Glutamatergic neuron (in vitro differentiated cells): ENCODE data around the gene DPY19L3. TPM values are rescaled to one million over a fixed set of nuclear protein-coding genes. Genes with fewer than 3 reads are reported as not detected.
"Not testable (repeated sequence)": the region's sequence is repeated elsewhere in the genome, so short reads cannot be mapped to it uniquely, and the experiment has no call there.

ENCODE experiments used
- DNase-seq: peaks from one replicate; pipeline ENCODE4 v3.0.0; 2022
- H3K27ac Mint-ChIP-seq: one replicate; pipeline ENCODE4 v1.8.0; 2020; ENCODE audit warnings: mild to moderate bottlenecking, mixed read lengths, inconsistent platforms; ENCODE audit not compliant: unreplicated experiment
- H3K27me3 Mint-ChIP-seq: one replicate; pipeline ENCODE4 v1.8.0; 2020; ENCODE audit warnings: mild to moderate bottlenecking, moderate library complexity, mixed read lengths, inconsistent platforms; ENCODE audit not compliant: unreplicated experiment
- H3K36me3 Mint-ChIP-seq: one replicate; pipeline ENCODE4 v1.8.0; 2020; ENCODE audit warnings: mild to moderate bottlenecking, mixed read lengths, inconsistent platforms; ENCODE audit not compliant: unreplicated experiment
- H3K4me1 Mint-ChIP-seq: one replicate; pipeline ENCODE4 v1.8.0; 2020; ENCODE audit warnings: mild to moderate bottlenecking, low read depth, mixed read lengths, inconsistent platforms; ENCODE audit not compliant: unreplicated experiment
- H3K4me3 Mint-ChIP-seq: one replicate; pipeline ENCODE4 v1.8.0; 2020; ENCODE audit warnings: mild to moderate bottlenecking, mixed read lengths, inconsistent platforms; ENCODE audit not compliant: unreplicated experiment
- H3K9me3 Mint-ChIP-seq: one replicate; pipeline ENCODE4 v1.8.0; 2020; ENCODE audit warnings: mild to moderate bottlenecking, moderate library complexity, mixed read lengths, inconsistent platforms; ENCODE audit not compliant: unreplicated experiment
- total RNA-seq: library from RNA; stranded (reverse); fragmentation: NEBNext Ultra II Directional; extraction: Animal tissue kit (Norgen Biotek cat#: 25700); gene quantifications from one replicate; pipeline ENCODE4 v1.2.1, GENCODE V29; 2021; ENCODE audit not compliant: unreplicated experiment
- TF ChIP-seq, protein P1 (sequence below): fragments of 200-600 bp; sonication (generic); IDR thresholded peaks from one replicate; pipeline ENCODE4 v1.5.0; 2021; ENCODE audit not compliant: partially characterized antibody, unreplicated experiment

The DPY19L3 gene
- total RNA-seq, 1 donor from 2014 or later, result 51.1 TPM

DNA sequence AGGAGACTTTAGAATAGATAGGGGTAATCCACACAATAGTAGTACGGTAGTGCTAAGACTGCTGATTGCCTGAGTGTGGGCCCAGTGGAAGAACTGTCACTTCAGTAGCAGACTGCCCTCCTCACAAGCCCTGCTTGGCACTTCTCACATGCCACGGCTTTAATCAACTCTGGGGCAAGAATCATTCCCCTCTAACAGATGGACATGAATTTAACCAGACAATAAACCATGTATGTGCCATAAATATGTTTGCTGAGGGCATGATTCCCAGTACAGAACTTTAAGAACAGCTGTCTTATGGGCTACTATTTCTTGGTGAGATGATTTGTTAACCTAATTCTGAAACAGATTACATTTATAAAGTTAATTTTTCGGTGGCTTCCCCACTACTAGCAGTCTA, 22.0 kb downstream of the DPY19L3 start:
- Mint-ChIP-seq H3K4me3 (no peak overlapping the region), H3K36me3 (peaks cover 4% of the 10 kb centered on the region), H3K27ac (no peak overlapping the region), H3K4me1 (no peaks in the 10 kb centered on the region), H3K27me3 (no peaks in the 10 kb centered on the region), H3K9me3 (peaks cover 3% of the 10 kb centered on the region)
- DNase-seq, result no peak
- TF ChIP-seq, protein P1, sequence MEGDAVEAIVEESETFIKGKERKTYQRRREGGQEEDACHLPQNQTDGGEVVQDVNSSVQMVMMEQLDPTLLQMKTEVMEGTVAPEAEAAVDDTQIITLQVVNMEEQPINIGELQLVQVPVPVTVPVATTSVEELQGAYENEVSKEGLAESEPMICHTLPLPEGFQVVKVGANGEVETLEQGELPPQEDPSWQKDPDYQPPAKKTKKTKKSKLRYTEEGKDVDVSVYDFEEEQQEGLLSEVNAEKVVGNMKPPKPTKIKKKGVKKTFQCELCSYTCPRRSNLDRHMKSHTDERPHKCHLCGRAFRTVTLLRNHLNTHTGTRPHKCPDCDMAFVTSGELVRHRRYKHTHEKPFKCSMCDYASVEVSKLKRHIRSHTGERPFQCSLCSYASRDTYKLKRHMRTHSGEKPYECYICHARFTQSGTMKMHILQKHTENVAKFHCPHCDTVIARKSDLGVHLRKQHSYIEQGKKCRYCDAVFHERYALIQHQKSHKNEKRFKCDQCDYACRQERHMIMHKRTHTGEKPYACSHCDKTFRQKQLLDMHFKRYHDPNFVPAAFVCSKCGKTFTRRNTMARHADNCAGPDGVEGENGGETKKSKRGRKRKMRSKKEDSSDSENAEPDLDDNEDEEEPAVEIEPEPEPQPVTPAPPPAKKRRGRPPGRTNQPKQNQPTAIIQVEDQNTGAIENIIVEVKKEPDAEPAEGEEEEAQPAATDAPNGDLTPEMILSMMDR, result no peak

DNA sequence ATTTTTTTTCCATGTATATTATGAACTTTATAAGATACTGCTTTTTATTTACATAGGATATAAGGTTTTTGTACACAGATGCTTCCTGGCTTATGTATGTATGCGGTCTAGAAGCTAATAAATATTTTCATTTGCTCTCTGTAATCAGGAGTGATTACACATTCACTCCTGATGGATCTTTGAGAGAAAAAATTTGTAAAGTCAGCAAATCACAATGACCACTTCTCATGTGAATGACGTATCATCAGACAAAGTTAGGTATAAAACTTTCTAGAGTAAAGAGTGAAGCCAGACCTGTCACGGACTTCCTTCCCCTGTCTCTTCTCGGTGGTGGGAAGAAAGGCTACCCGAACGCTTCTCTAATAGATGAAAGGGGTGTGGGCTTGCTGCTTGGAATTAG, 31.1 kb downstream of the DPY19L3 start:
- Mint-ChIP-seq H3K9me3 (no peaks in the 10 kb centered on the region), H3K27me3 (no peaks in the 10 kb centered on the region), H3K4me1 (no peaks in the 10 kb centered on the region), H3K4me3 (no peak overlapping the region), H3K27ac (no peak overlapping the region), H3K36me3 (no peaks in the 10 kb centered on the region)
- TF ChIP-seq, protein P1, result no peak
- no peak for DNase-seq

DNA sequence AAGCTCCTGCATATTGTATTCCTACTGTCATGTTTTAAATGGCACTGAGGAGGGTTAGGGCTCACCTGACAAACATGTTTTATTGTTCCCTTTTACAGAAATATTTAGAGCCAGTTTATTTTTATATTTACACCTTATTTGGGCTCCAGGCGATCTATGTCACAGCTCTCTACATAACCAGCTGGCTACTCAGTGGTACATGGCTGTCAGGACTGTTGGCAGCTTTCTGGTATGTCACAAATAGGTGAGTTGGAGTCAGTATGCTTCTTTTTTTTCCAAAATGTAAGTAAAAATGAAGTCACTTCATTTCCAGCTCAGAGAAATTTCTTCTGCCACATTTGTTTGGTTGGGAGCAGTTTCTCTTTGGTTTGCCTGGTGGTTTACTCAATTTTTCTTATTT, 31.5 kb downstream of the DPY19L3 start:
- H3K27me3 Mint-ChIP-seq, result no peaks in the 10 kb centered on the region
- H3K4me3 Mint-ChIP-seq, result no peak overlapping the region
- no peaks in the 10 kb centered on the region for H3K36me3 Mint-ChIP-seq
- H3K9me3 Mint-ChIP-seq, result no peaks in the 10 kb centered on the region
- H3K27ac Mint-ChIP-seq, result no peak overlapping the region
- H3K4me1 Mint-ChIP-seq, result no peaks in the 10 kb centered on the region
- DNase-seq, result no peak
- TF ChIP-seq, protein P1, result no peak

DNA sequence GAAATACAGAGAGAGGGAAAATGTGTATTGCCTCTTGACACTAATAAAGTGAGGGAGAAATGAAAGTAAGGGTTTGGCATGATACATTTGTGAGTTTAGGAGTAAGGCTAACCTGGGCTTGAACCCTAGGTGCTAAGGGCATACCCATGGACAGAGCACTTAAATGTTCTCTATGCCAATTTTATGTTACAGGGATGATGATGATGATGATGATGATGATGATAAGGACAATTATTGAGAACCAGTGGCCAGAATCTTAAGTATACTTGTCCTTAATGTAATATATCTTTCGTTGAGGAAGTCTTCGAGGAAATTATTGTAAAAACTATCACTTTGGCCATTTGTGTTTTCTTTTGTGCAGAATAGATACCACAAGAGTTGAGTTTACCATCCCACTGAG, 33.2 kb downstream of the DPY19L3 start:
- DNase-seq, result no peak
- Mint-ChIP-seq H3K36me3 (no peaks in the 10 kb centered on the region), H3K9me3 (no peaks in the 10 kb centered on the region), H3K4me1 (no peaks in the 10 kb centered on the region), H3K27ac (no peak overlapping the region), H3K4me3 (no peak overlapping the region), H3K27me3 (no peaks in the 10 kb centered on the region)
- TF ChIP-seq, protein P1, result no peak

- no peaks in the 10 kb centered on the region for H3K36me3 Mint-ChIP-seq
- DNase-seq, result no peak
- H3K27me3 Mint-ChIP-seq, result peaks cover 4% of the 10 kb centered on the region
- H3K4me1 Mint-ChIP-seq, result no peaks in the 10 kb centered on the region
- H3K4me3 Mint-ChIP-seq, result no peak overlapping the region
- TF ChIP-seq, protein P1, result no peak
- no peaks in the 10 kb centered on the region for H3K9me3 Mint-ChIP-seq
- no peak overlapping the region for H3K27ac Mint-ChIP-seq
Observed at GRCh38 chr19:32442650-32443049, 37.1 kb downstream of the DPY19L3 start.

GRCh38 chr19:32447534-32447933, 42.0 kb downstream of the DPY19L3 start:
- not testable (repeated sequence) for H3K27me3 Mint-ChIP-seq, DNase-seq, H3K36me3 Mint-ChIP-seq, H3K4me1 Mint-ChIP-seq, H3K4me3 Mint-ChIP-seq, H3K27ac Mint-ChIP-seq, H3K9me3 Mint-ChIP-seq
